GM19193 (cell line): ENCODE results near the gene CCDC28B.

Experiments
- POLR2A ChIP-seq: IDR thresholded peaks from 4 replicates; pipeline ENCODE4 v1.6.1; 2011; ENCODE audit not compliant: insufficient read depth, insufficient read length; ENCODE audit errors: extremely low read depth

Gene CCDC28B

GRCh38 chr1:32250893-32251716 is 50.7 kb downstream of the CCDC28B start, which contains the start of gene LCK:
Gene LCK (plus strand): TSS chr1:32251265. CDS start chr1:32274330, 23,065 bp downstream.
- peak; percentile 75 for TF ChIP-seq POLR2A
